ENCODE measurements around the gene GIT2.

DNA sequence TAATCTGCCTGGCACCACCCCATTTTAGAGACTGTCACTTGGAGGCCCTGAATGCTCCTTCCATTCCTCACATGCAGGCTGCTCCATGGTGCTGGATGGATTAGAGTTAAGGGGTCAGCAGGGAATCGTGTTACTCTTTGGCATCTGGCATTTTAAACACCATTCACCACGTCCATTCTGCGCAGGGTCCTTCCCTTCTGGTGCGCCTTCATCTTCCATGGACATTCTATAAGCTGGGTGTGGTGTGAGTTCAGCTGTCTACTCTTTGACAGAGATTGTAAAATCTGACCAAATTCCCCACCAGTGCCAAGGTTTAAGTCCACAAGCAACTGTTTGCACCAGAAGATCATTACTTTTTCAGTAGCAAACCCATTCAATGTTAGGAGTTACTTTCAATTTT lies 47.8 kb downstream of the GIT2 start:
- TF ChIP-seq POLR2A (IDR thresholded peaks at IDR 0.05) (no peak), CTCF (IDR thresholded peaks at IDR 0.05) (no peak)
